ENCODE measurements around the gene STARD6. TPM values are rescaled to one million over a fixed set of nuclear protein-coding genes. Genes with fewer than 3 reads are reported as not detected.

Gene STARD6
- total RNA-seq, 4 donors from 2014 or later: not detected

DNA sequence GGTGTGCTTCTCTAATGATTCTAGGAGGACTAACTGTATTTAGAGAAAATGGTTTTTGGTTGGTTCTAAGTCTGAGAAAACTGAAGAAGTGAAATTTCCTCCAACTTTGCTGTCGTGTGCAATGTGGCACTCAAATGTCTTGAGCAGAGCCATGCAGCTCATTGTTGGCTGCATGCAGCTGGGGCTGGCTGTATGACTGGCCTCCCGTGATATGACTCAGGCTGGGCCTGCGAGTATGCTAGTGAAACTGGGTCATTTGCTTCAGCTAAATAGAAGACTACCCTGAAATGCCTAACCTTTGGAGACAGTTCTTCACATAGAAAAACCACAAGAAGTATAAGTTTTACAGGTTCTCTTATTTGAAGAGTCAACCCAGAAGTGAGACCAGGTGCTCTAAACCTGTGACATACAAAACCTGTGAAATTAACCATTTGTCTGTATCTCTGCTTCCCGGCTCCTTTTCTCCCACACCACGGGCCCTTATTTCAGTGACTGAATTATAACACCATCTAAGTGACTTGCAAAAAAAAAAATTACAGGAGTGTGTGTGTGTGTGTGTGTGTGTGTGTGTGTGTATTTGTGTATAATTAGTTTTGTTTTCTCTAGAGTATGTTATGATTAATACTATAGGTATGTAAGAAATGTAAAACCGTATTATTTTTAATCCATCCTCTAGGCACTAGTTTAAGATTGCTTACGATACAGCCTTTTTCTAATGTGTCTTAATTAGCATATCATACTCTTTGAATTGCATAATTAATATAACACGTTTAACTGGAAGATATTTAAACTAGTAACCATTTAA, 72.5 kb downstream of the STARD6 start:
- 55 to 60% methylated on average over 8 of the region's 8 CpGs for WGBS, 2 donors
- DNase-seq (ENCODE audit: low spot score in 2 of 2): no peak

GRCh38 chr18:54284535-54284934, 73.1 kb downstream of the STARD6 start:
- intact Hi-C loops (cut with DNase I; ENCODE audit: low total_unique reads): no loop called here
- TF ChIP-seq, protein P1, sequence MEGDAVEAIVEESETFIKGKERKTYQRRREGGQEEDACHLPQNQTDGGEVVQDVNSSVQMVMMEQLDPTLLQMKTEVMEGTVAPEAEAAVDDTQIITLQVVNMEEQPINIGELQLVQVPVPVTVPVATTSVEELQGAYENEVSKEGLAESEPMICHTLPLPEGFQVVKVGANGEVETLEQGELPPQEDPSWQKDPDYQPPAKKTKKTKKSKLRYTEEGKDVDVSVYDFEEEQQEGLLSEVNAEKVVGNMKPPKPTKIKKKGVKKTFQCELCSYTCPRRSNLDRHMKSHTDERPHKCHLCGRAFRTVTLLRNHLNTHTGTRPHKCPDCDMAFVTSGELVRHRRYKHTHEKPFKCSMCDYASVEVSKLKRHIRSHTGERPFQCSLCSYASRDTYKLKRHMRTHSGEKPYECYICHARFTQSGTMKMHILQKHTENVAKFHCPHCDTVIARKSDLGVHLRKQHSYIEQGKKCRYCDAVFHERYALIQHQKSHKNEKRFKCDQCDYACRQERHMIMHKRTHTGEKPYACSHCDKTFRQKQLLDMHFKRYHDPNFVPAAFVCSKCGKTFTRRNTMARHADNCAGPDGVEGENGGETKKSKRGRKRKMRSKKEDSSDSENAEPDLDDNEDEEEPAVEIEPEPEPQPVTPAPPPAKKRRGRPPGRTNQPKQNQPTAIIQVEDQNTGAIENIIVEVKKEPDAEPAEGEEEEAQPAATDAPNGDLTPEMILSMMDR (IDR thresholded peaks at IDR 0.05): no peak
- TF ChIP-seq POLR2A (IDR thresholded peaks at IDR 0.05): no peak
- 94 to 98% methylated on average over 3 of the region's 3 CpGs for WGBS, 2 donors
- DNase-seq (ENCODE audit: low spot score in 2 of 2): no peak
- H3K4me3 ChIP-seq (ENCODE audit: low read depth, poor library complexity, severe bottlenecking): no peak overlapping the region

More for the DNA sequence above, 72.5 kb downstream of the STARD6 start:
- intact Hi-C loops (cut with DNase I; ENCODE audit: low total_unique reads): no loop called here
- no peak overlapping the region for H3K4me3 ChIP-seq (ENCODE audit: low read depth, poor library complexity, severe bottlenecking)
- TF ChIP-seq POLR2A (IDR thresholded peaks at IDR 0.05): no peak
- TF ChIP-seq, protein P1 (IDR thresholded peaks at IDR 0.05): no peak

- DNase-seq (ENCODE audit: low spot score in 2 of 2): no peak
- TF ChIP-seq, protein P1 (IDR thresholded peaks at IDR 0.05): no peak
- TF ChIP-seq POLR2A (IDR thresholded peaks at IDR 0.05): no peak
- H3K4me3 ChIP-seq (ENCODE audit: low read depth, poor library complexity, severe bottlenecking): no peak overlapping the region
- intact Hi-C loops (cut with DNase I; ENCODE audit: low total_unique reads): no loop called here
Measured at GRCh38 chr18:54280220-54280569, 77.5 kb downstream of the STARD6 start.

- intact Hi-C loops (cut with DNase I; ENCODE audit: low total_unique reads): no loop called here
- no peak for DNase-seq (ENCODE audit: low spot score in 2 of 2)
- no peak for TF ChIP-seq POLR2A (IDR thresholded peaks at IDR 0.05)
- TF ChIP-seq, protein P1 (IDR thresholded peaks at IDR 0.05): no peak
- H3K4me3 ChIP-seq (ENCODE audit: low read depth, poor library complexity, severe bottlenecking): no peak overlapping the region
- 91 to 95% methylated on average over 5 of the region's 5 CpGs for WGBS, 2 donors
Measured at GRCh38 chr18:54279477-54280219, 78.0 kb downstream of the STARD6 start.

GRCh38 chr18:54278615-54279014, 79.0 kb downstream of the STARD6 start:
- H3K4me3 ChIP-seq (ENCODE audit: low read depth, poor library complexity, severe bottlenecking): no peak overlapping the region
- WGBS, 2 donors: 93 to 96% methylated on average over 1 of the region's 1 CpG
- intact Hi-C loops (cut with DNase I; ENCODE audit: low total_unique reads): no loop called here
- TF ChIP-seq, protein P1 (IDR thresholded peaks at IDR 0.05): no peak
- no peak for TF ChIP-seq POLR2A (IDR thresholded peaks at IDR 0.05)
- no peak for DNase-seq (ENCODE audit: low spot score in 2 of 2)

Data from lower leg skin (tissue), 4 donors.